HEK293T (cell line): ENCODE data around the gene PTPN1.

ENCODE experiments used
- ARNT ChIP-seq: fragments of 450-650 bp; IDR thresholded peaks from 2 replicates; pipeline ENCODE4 v1.6.1; 2017; ENCODE audit warnings: mild to moderate bottlenecking
- BHLHE40 ChIP-seq: fragments of 450-650 bp; IDR thresholded peaks from 2 replicates; pipeline ENCODE4 v1.6.1; 2016; ENCODE audit warnings: mild to moderate bottlenecking, moderate library complexity, borderline replicate concordance
- ELF4 ChIP-seq: fragments of 450-650 bp; IDR thresholded peaks from 2 replicates; pipeline ENCODE4 v1.6.1; 2017; ENCODE audit warnings: antibody characterized with exemption
- FOXK2 ChIP-seq: fragments of 450-650 bp; IDR thresholded peaks from 2 replicates; pipeline ENCODE4 v1.6.1; 2016; ENCODE audit warnings: mild to moderate bottlenecking
- FOXM1 ChIP-seq: fragments of 450-650 bp; IDR thresholded peaks from 2 replicates; pipeline ENCODE4 v1.6.1; 2017; ENCODE audit warnings: mild to moderate bottlenecking, borderline replicate concordance
- HDGF ChIP-seq: fragments of 450-650 bp; IDR thresholded peaks from 2 replicates; pipeline ENCODE4 v1.6.1; 2017; ENCODE audit warnings: antibody characterized with exemption, borderline replicate concordance
- LEF1 ChIP-seq: fragments of 450-650 bp; IDR thresholded peaks from 2 replicates; pipeline ENCODE4 v1.6.1; 2017; ENCODE audit warnings: mild to moderate bottlenecking, borderline replicate concordance
- NFRKB ChIP-seq: fragments of 450-650 bp; IDR thresholded peaks from 2 replicates; pipeline ENCODE4 v1.6.1; 2016; ENCODE audit warnings: mild to moderate bottlenecking, moderate library complexity
- SP1 ChIP-seq: fragments of 450-650 bp; IDR thresholded peaks from 2 replicates; pipeline ENCODE4 v1.6.1; 2017
- SUZ12 ChIP-seq: fragments of 450-650 bp; IDR thresholded peaks from 2 replicates; pipeline ENCODE4 v1.6.1; 2016; ENCODE audit warnings: mild to moderate bottlenecking
- TF ChIP-seq, protein P1 (sequence below): fragments of 450-650 bp; IDR thresholded peaks from 2 replicates; pipeline ENCODE4 v1.6.1; 2016

DNA sequence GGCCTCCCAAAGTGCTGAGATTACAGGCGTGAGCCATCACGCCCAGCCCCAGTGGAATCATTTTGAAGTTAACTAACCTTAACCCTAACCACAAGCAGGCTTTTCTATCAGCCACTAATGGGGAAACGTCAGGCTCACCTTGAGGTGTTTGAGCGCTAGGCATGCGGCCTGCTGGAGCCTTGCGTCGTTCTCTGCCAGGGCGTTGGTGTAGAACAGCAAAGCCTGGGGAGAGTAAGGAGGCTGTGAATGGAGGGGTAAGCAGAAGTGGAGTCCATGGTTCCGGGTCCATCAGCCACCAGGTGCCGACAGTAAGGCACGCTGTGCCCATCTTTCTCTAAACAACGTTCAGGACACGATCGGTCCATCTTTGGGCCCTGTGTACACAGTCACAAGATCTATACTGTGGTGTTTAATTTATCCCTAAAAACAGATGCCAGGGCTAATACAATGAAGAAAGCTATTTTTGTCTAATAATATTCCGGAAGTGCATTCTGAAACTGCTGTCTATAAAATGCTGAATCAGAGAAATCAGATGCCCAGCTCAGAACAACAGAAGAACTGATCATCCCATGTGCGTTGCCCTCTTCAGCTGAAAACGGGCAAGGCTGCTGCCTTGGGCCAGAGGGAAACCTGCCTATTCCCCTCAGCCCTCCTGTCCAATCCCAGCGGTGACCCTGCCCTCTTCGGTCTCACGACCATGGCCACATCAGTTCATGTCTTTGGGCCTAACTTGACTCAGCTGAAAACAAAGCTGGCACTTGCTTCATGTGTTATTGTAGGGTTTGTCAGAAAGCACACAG lies 79.6 kb downstream of the PTPN1 start:
- no peak for TF ChIP-seq LEF1
- TF ChIP-seq SP1: no peak
- no peak for TF ChIP-seq SUZ12
- no peak for TF ChIP-seq NFRKB
- no peak for TF ChIP-seq FOXM1
- TF ChIP-seq ARNT: no peak
- TF ChIP-seq BHLHE40: no peak
- TF ChIP-seq ELF4: no peak
- TF ChIP-seq HDGF: no peak
- TF ChIP-seq, protein P1, sequence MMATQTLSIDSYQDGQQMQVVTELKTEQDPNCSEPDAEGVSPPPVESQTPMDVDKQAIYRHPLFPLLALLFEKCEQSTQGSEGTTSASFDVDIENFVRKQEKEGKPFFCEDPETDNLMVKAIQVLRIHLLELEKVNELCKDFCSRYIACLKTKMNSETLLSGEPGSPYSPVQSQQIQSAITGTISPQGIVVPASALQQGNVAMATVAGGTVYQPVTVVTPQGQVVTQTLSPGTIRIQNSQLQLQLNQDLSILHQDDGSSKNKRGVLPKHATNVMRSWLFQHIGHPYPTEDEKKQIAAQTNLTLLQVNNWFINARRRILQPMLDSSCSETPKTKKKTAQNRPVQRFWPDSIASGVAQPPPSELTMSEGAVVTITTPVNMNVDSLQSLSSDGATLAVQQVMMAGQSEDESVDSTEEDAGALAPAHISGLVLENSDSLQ: no peak
- TF ChIP-seq FOXK2: no peak
